Neural cell (in vitro differentiated cells): ENCODE results near the gene LRRC2.

ENCODE experiments used
- CTCF ChIP-seq: fragments of 450-650 bp; IDR thresholded peaks from 2 replicates; pipeline ENCODE4 v1.5.1; 2014; ENCODE audit warnings: antibody characterized with exemption, mild to moderate bottlenecking, moderate library complexity; ENCODE audit not compliant: poor library complexity, severe bottlenecking
- EP300 ChIP-seq: fragments of 450-650 bp; conservative IDR thresholded peaks from 2 replicates; pipeline ENCODE4 v1.6.1; 2014; ENCODE audit warnings: antibody characterized with exemption, mild to moderate bottlenecking, moderate library complexity; ENCODE audit not compliant: poor library complexity, severe bottlenecking
- EZH2 ChIP-seq: fragments of 200-600, 300-800 bp; shearing (Covaris generic), sonication (generic); IDR thresholded peaks from 2 replicates; pipeline ENCODE4 v1.6.1; 2014; ENCODE audit warnings: antibody characterized with exemption, low read length, borderline replicate concordance, mild to moderate bottlenecking; ENCODE audit not compliant: insufficient read depth, poor library complexity, severe bottlenecking
- MXI1 ChIP-seq: fragments of 450-650 bp; conservative IDR thresholded peaks from 2 replicates; pipeline ENCODE4 v1.6.1; 2014; ENCODE audit warnings: antibody characterized with exemption, mild to moderate bottlenecking; ENCODE audit not compliant: poor library complexity, severe bottlenecking
- POLR2AphosphoS5 ChIP-seq: IDR thresholded peaks from 2 replicates; pipeline ENCODE4 v1.6.1; 2012
- RAD21 ChIP-seq: fragments of 450-650 bp; conservative IDR thresholded peaks from 2 replicates; pipeline ENCODE4 v1.6.1; 2014; ENCODE audit warnings: antibody characterized with exemption, mild to moderate bottlenecking, moderate library complexity
- REST ChIP-seq: IDR thresholded peaks from 2 replicates; pipeline ENCODE4 v1.6.1; 2012; ENCODE audit warnings: borderline replicate concordance
- SMC3 ChIP-seq: fragments of 450-650 bp; conservative IDR thresholded peaks from 2 replicates; pipeline ENCODE4 v1.6.1; 2014; ENCODE audit warnings: antibody characterized with exemption, mild to moderate bottlenecking, moderate library complexity; ENCODE audit not compliant: poor library complexity
- TAF1 ChIP-seq: IDR thresholded peaks from 2 replicates; pipeline ENCODE4 v1.6.1; 2012; ENCODE audit warnings: low read depth

- no peak for TF ChIP-seq CTCF
- TF ChIP-seq EP300: no peak
- no peak for TF ChIP-seq SMC3
- no peak for TF ChIP-seq REST
- no peak for TF ChIP-seq RAD21
- TF ChIP-seq MXI1: no peak
- no peak for TF ChIP-seq EZH2
- TF ChIP-seq POLR2AphosphoS5: no peak
- TF ChIP-seq TAF1: no peak
Observed at GRCh38 chr3:46565607-46566039, 479 bp downstream of the LRRC2 start.
